Liver (tissue), 9 donors: ENCODE results near the gene OOSP4B. TPM values are rescaled to one million over a fixed set of nuclear protein-coding genes. Genes with fewer than 3 reads are reported as not detected.
"Not testable (repeated sequence)": the region's sequence is repeated elsewhere in the genome, so short reads cannot be mapped to it uniquely, and the experiment has no call there.

Source experiments
- DNase-seq: peaks from one replicate; pipeline ENCODE4 v3.0.0-alpha.2; 2017; ENCODE audit warnings: low spot score
- H3K27ac ChIP-seq, 2 donors: one replicate each; pipeline ENCODE4 v1.7.0; 2013; ENCODE audit warnings: inconsistent platforms in 2 of 2, low read length in 2 of 2, control low read depth in 1 of 2, low read depth in 1 of 2, mild to moderate bottlenecking in 1 of 2
- H3K27me3 ChIP-seq, 4 donors: one replicate each; pipeline versions ENCODE4 v1.6.1 to v1.7.0; 2013; ENCODE audit warnings: low read length in 3 of 4, inconsistent platforms in 1 of 4, mild to moderate bottlenecking in 1 of 4, moderate library complexity in 1 of 4; ENCODE audit not compliant: control insufficient read depth in 4 of 4, insufficient read depth in 4 of 4
- H3K36me3 ChIP-seq, 4 donors: one replicate each; pipeline versions ENCODE4 v1.6.1 to v1.7.0; 2013; ENCODE audit warnings: low read length in 3 of 4, mild to moderate bottlenecking in 3 of 4, low read depth in 1 of 4, moderate library complexity in 1 of 4; ENCODE audit not compliant: control insufficient read depth in 4 of 4, insufficient read depth in 3 of 4
- H3K4me1 ChIP-seq, 4 donors: one replicate each; pipeline versions ENCODE4 v1.6.1 to v1.7.0; 2013; ENCODE audit warnings: low read length in 3 of 4, mild to moderate bottlenecking in 3 of 4, moderate library complexity in 1 of 4; ENCODE audit not compliant: control insufficient read depth in 4 of 4, insufficient read depth in 4 of 4
- H3K4me3 ChIP-seq, 3 donors: one replicate each; pipeline versions ENCODE4 v1.6.1 to v1.7.0; 2013; ENCODE audit warnings: low read length in 3 of 3, control low read depth in 1 of 3, low read depth in 1 of 3, mild to moderate bottlenecking in 1 of 3
- H3K9ac ChIP-seq, 2 donors: one replicate each; pipeline ENCODE4 v1.7.0; 2013; ENCODE audit warnings: low read length in 2 of 2, mild to moderate bottlenecking in 2 of 2, moderate library complexity in 2 of 2, control low read depth in 1 of 2, low read depth in 1 of 2
- H3K9me3 ChIP-seq, 4 donors: one replicate each; pipeline versions ENCODE4 v1.6.1 to v1.7.0; 2013; ENCODE audit warnings: low read length in 3 of 4; ENCODE audit not compliant: control insufficient read depth in 4 of 4
- FOXA1 ChIP-seq: IDR thresholded peaks from 2 replicates; pipeline ENCODE4 v1.6.1; 2016; ENCODE audit warnings: antibody characterized with exemption
- RXRA ChIP-seq, 2 donors: IDR thresholded peaks; 2 replicates each; pipeline ENCODE4 v1.6.1; 2017 to 2018; ENCODE audit warnings: antibody characterized with exemption in 2 of 2, mild to moderate bottlenecking in 1 of 2
- WGBS: extraction: QIAGEN DNeasy Blood & Tissue Kit; methylation state at CpG from one replicate; pipeline ENCODE4 v1.1.7; 2013; 5-methylcytosine and 5-hydroxymethylcytosine counted together
- polyA plus RNA-seq, 2 donors: library from polyadenylated mRNA; stranded (reverse) in 1 of 2; unstranded in 1 of 2; fragments of 200-250 nt in 1 of 2; fragments of >200 nt in 1 of 2; fragmentation: Nextera tagmentation in 1 of 2; extraction: Ambion mirVana in 1 of 2; gene quantifications; one replicate each; pipeline versions ENCODE4 v1.2.1 to v1.2.3, GENCODE V29; 2013 to 2015
- total RNA-seq, 2 donors: library from RNA; depleted of rRNA; stranded (reverse); fragments of >200 nt; gene quantifications; one replicate each; pipeline ENCODE4 v1.2.3, GENCODE V29; 2014
- TF ChIP-seq, protein P1 (sequence below): IDR thresholded peaks from 2 replicates; pipeline ENCODE4 v1.6.1; 2016; ENCODE audit warnings: antibody characterized with exemption, mild to moderate bottlenecking
- TF ChIP-seq, protein P2 (sequence below): IDR thresholded peaks from 2 replicates; pipeline ENCODE4 v1.6.1; 2016; ENCODE audit warnings: antibody characterized with exemption
- donor health status: healthy.
- donor health status: healthy.
- donor health status: healthy.
- donor health status: healthy.
- donor health status: healthy.

OOSP4B gene
- total and polyA plus RNA-seq, 4 donors, result not detected

DNA sequence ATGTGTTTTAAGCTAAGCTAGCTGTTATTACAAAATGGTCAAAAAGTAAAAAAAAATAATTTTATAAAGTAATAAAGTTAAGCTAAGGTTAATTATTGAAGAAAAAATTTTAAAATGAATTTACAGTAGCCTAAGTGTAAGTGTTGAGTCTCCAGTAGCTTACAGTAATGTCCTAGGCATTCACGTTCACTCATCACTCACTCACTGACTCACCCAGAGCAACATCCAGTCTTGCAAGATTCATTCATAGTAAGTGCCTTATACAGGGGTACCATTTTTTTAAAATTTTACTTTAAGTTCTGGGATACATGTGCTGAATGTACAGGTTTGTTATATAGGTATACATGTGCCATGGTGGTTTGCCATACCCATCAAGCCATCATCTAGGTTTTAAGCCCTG, 11.6 kb upstream of the OOSP4B start:
- Histone ChIP-seq H3K9me3 (peaks cover 0 to 3% (median 2%) of the 10 kb centered on the region in 4 donors), H3K4me1 (no peaks in the 10 kb centered on the region)

DNA sequence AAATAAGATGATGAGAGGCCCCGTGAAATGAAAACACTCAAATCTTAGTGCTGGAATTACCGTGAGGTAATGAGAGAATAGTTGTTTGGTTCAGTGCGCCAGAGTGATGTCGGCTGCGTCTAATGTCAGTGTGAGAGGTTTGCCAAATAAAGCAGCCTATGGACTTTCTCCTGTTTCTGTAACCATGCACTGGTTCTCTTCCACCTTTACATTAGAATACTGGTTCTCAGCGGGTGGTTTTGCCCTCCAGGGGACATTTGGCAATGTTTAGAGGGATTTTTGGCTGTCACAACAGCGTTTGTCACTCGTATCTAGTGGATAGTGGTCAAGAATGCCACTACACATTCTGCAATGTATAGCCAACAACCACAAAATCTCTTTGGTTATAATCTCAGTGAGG, 1.1 kb downstream of the OOSP4B start:
- no peak for DNase-seq
- no peak overlapping the region for H3K27ac ChIP-seq
- H3K27me3 ChIP-seq, result no peaks in the 10 kb centered on the region
- H3K4me3 ChIP-seq, result no peak overlapping the region
- H3K9ac ChIP-seq, result no peak overlapping the region
- TF ChIP-seq FOXA1, result no peak
- no peaks in the 10 kb centered on the region for H3K4me1 ChIP-seq
- no peaks in the 10 kb centered on the region for H3K36me3 ChIP-seq
- 73% methylated on average over 8 of the region's 8 CpGs for WGBS
- H3K9me3 ChIP-seq, result no peaks in the 10 kb centered on the region

More for the DNA sequence above, 11.6 kb upstream of the OOSP4B start:
- no peak for DNase-seq
- Histone ChIP-seq H3K9ac (no peak overlapping the region), H3K27ac (no peak overlapping the region), H3K27me3 (no peaks in the 10 kb centered on the region), H3K36me3 (no peaks in the 10 kb centered on the region), H3K4me3 (no peak overlapping the region)
- TF ChIP-seq RXRA (IDR thresholded peaks at IDR 0.05), result no peak
- TF ChIP-seq, protein P1, sequence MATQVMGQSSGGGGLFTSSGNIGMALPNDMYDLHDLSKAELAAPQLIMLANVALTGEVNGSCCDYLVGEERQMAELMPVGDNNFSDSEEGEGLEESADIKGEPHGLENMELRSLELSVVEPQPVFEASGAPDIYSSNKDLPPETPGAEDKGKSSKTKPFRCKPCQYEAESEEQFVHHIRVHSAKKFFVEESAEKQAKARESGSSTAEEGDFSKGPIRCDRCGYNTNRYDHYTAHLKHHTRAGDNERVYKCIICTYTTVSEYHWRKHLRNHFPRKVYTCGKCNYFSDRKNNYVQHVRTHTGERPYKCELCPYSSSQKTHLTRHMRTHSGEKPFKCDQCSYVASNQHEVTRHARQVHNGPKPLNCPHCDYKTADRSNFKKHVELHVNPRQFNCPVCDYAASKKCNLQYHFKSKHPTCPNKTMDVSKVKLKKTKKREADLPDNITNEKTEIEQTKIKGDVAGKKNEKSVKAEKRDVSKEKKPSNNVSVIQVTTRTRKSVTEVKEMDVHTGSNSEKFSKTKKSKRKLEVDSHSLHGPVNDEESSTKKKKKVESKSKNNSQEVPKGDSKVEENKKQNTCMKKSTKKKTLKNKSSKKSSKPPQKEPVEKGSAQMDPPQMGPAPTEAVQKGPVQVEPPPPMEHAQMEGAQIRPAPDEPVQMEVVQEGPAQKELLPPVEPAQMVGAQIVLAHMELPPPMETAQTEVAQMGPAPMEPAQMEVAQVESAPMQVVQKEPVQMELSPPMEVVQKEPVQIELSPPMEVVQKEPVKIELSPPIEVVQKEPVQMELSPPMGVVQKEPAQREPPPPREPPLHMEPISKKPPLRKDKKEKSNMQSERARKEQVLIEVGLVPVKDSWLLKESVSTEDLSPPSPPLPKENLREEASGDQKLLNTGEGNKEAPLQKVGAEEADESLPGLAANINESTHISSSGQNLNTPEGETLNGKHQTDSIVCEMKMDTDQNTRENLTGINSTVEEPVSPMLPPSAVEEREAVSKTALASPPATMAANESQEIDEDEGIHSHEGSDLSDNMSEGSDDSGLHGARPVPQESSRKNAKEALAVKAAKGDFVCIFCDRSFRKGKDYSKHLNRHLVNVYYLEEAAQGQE, result no peak
- no peak for TF ChIP-seq FOXA1
- WGBS, result 95% methylated on average over 1 of the region's 1 CpG

DNA sequence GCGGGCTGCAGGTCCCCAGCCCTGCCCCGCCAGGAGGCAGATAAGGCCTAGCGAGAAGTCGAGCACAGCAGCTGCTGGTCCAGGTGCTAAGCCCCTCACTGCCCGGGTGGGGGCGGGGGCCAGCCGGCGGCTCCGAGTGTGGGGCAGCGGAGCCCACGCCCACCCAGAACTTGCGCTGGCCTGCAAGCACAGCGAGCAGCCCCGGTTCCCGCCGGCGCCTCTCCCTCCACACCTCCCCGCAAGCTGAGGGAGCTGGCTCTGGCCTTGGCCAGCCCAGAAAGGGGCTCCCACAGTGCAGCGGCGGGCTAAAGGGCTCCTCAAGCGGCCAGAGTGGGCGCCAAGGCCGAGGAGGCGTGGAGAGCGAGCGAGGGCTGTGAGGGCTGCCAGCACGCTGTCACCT, 3.4 kb downstream of the OOSP4B start:
- not testable (repeated sequence) for H3K9me3 ChIP-seq, H3K36me3 ChIP-seq, H3K9ac ChIP-seq, DNase-seq, H3K4me3 ChIP-seq, H3K4me1 ChIP-seq, H3K27ac ChIP-seq, H3K27me3 ChIP-seq
- 94% methylated on average over 27 of the region's 27 CpGs for WGBS

DNA sequence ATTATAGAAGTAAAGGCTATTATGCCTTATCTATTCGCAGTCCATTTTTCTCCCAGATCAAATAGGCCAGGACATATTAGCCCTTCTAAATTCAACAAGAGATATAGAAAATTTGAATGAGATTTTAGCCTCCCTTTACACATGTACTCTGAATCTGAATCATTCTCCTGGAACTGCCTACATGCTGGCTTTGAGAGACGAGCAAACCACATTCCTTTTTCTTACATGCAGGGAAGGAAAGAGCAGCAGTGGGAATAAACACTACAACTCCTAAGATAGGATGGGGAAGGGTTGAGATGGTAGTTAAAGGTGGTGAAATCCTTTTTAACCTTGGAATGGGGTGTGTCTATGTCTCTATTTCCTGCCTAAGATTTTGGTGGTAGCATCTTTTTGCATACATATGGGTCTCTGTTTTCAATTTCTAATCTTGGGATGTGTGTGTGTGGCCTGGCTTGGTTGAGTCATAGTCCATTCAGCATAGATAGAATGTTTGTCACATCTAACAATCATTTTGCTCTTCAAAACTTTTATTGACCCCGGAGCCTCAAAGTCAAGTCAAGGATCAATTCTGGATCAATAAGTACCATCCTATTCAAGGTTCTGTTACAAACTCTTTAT, 12.1 kb downstream of the OOSP4B start:
- TF ChIP-seq, protein P2, sequence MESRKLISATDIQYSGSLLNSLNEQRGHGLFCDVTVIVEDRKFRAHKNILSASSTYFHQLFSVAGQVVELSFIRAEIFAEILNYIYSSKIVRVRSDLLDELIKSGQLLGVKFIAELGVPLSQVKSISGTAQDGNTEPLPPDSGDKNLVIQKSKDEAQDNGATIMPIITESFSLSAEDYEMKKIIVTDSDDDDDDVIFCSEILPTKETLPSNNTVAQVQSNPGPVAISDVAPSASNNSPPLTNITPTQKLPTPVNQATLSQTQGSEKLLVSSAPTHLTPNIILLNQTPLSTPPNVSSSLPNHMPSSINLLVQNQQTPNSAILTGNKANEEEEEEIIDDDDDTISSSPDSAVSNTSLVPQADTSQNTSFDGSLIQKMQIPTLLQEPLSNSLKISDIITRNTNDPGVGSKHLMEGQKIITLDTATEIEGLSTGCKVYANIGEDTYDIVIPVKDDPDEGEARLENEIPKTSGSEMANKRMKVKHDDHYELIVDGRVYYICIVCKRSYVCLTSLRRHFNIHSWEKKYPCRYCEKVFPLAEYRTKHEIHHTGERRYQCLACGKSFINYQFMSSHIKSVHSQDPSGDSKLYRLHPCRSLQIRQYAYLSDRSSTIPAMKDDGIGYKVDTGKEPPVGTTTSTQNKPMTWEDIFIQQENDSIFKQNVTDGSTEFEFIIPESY, result no peak
- no peaks in the 10 kb centered on the region for H3K9me3 ChIP-seq
- H3K9ac ChIP-seq, result no peak overlapping the region
- H3K4me1 ChIP-seq, result no peaks in the 10 kb centered on the region
- H3K4me3 ChIP-seq, result no peak overlapping the region
- H3K27me3 ChIP-seq, result no peaks in the 10 kb centered on the region
- no peak for DNase-seq
- no peak overlapping the region for H3K27ac ChIP-seq
- 74% methylated on average over 3 of the region's 3 CpGs for WGBS
- no peaks in the 10 kb centered on the region for H3K36me3 ChIP-seq
